22Rv1 (cell line): ENCODE measurements around the gene LDLRAD4.

Experiments
- CTCF ChIP-seq: fragments of 450-650 bp; IDR thresholded peaks from 2 replicates; pipeline ENCODE4 v1.5.1; 2017; ENCODE audit warnings: mild to moderate bottlenecking
- ZFX ChIP-seq: fragments of 450-650 bp; IDR thresholded peaks from 2 replicates; pipeline ENCODE4 v1.6.1; 2017; ENCODE audit warnings: antibody characterized with exemption, borderline replicate concordance

- TF ChIP-seq CTCF (no peak), ZFX (no peak)
Observed at GRCh38 chr18:13286456-13287125, 68.0 kb downstream of the LDLRAD4 start.
